GM18868 (cell line): ENCODE results near the gene SSBP4.

ENCODE experiments used
- ATAC-seq: cut with Tn5 transposase; IDR thresholded peaks from one replicate; pipeline ENCODE4 v1.9.1; 2021; ENCODE audit warnings: mild to moderate bottlenecking, moderate library complexity; ENCODE audit not compliant: unreplicated experiment

The SSBP4 gene

DNA sequence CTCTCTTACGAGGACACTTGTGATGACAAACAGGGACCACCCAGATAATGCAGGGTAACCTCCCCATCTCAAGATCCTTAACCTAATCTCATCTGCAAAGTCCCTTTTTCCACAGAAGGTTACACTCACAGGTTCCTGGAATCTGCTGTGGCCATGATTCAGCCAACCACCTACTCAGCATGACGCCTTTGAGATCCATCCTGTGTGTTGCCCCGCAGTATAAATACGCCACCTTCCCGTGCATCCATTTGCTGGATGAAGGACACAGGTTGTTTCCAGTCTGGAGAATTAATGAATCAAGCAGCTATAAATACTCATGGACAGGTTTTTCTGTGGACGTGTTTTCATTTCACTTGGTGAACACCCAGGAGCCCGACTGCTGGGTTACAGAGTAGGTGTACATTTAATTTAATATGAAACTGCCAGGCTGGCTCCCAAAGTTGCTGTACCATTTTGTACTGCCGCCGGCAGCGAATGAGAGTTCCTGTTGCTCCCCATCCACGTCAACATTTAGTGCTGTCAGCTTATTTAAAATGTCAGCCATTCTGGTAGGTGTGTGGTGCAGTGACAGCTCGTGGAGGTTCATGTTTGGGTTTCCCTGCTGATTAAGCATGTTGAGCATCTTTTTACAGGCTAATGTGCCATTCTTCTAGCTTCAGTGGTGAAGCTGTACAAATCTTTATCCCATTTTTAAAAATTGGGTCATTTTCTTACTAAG, 62.5 kb downstream of the SSBP4 start:
- ATAC-seq = no peak

DNA sequence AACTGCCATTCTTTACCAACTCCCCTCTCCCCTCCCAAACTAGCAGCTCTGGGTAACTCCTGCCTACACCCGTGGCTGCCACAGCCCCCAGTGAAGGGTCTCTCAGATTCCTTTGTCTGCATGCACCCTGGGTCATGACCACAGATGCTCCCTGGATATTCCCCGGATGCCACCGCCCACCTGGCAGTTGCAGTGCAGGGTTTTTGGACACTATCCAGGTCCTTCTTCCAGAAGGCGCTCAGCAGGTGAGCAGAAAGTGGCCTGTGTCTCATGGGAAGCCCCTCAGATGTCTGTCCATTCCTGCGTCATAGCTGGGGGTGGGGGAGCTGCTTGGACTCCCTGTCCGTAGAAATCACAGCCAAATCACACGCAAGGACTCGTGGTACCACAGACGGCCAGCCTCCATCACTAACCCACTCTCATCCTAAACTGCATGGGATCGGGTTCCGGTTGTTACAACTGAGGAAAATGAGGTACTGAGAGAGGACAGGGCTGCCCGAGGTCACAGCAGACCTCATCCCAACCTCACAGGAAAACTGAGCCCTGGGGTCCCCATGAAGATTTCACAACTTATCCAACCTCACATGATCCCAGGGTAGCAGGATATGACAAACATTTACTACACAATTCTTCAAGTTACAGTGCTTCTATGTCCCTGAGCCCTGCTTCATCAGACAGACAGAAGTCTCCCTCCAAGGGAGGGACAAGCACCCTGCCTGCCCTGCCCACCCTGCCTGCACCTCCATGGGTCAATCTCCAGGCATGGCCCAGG, 64.1 kb downstream of the SSBP4 start:
- no peak for ATAC-seq
